ENCODE measurements around the gene STK32C.
"Not testable (repeated sequence)": the region's sequence is repeated elsewhere in the genome, so short reads cannot be mapped to it uniquely, and the experiment has no call there.

The STK32C gene

DNA sequence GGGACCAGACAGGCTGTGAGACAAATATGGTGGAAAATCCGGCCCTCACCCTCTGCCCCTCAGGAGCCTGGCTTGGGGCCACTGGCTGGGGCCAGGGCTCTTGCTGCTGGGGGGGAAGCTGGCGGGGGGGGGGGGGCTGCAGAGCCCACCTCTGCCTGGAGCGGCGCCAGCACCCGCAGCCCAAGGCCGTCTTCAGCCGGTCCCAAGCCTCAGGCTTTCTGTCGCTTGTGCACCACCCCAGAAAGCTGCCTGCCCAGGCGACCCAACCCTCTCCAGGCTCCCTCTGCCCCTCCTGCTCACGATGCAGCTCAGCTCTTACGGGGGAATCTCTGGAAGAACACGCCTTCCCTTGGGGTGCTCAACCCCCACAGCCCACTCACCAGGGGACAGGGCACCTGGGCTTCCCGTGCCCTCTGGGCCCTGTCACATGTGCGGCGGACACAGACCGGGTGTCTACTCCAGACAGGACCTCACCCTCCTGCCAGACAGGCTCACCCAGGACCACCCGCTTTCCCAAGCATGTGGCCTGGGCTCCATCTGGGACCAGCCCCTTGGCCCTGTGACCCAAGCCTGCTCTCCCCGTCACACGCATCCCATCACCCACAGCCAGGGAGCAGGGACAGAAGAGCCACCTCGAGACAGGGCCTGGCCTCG is 77.1 kb downstream of the STK32C start:
- DNase-seq (ENCODE audit: low spot score): no peak

DNA sequence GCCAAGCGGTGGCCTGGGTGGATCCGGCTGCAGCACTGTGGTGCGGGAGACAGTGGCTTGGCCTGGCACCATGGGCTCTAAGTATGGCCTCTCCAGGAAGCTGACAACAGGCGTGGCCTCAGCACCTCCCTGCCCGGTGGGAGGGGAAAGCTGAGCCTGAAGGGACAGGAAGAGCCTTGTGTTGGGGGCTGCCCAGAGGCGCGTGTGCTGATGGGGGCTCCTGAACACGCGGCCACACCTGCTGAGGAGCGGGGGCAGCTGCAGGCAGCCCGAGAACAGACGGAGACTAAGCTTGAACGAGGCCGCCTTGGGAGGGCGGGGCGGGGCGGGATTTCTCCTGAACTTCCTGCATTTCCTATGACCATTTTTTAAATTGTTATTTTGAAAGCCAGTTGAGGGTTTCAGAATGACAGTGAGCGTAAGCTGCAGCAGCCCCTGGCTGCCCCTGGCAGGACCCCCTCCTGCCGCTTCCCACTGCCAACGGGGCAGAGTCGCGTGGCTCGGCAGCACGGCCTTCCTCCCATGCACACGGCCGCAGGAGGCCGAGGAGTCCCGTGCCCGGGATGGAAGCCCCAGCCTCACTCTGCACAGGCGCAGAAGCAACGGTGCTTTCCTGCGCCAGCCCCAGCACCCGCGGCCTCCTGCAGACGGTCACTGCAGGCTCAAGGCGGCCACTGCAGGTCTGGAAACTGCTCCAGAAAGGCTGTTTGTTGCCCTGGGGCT is 77.8 kb downstream of the STK32C start:
- DNase-seq (ENCODE audit: low spot score): peak; percentile 48

DNA sequence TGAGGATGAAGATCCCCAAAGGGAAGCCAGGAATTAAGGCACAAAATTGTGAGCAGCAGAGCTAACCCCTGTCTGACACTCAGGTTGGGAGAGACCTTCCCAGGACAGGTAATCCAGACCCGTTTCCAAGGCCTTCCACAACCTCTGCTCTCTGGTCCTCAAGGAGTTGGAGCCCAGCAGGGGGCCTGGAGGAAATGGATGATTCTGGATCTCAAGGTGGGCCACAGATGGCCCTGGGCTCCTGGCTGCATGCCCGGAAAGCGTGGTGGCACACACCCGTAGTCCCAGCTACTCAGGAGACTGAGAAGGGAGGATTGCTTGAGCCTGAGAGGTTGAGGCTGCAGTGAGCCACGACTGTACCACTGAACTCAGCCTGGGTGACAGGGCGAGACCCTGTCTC is 78.7 kb downstream of the STK32C start:
- DNase-seq (ENCODE audit: low spot score): no peak

DNA sequence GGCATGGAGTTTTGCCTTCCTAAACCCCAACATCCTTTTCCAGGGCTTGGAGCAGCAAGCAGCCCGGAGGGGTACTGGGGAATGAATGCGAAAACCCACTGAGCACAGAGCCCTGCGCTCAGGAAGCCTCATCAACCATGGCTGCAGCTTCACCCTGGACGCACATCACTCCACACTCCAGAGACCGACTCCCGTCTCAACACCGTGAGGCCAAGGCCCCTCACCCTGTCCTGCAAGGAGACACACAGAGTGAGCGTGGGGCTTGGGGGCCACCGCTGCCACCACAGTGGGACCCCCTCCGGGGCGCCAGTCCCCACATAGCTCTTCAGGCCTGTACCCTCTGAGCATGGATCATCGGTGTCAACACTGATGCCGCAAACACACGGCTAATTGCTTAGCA is 79.1 kb downstream of the STK32C start:
- DNase-seq (ENCODE audit: low spot score): no peak

DNA sequence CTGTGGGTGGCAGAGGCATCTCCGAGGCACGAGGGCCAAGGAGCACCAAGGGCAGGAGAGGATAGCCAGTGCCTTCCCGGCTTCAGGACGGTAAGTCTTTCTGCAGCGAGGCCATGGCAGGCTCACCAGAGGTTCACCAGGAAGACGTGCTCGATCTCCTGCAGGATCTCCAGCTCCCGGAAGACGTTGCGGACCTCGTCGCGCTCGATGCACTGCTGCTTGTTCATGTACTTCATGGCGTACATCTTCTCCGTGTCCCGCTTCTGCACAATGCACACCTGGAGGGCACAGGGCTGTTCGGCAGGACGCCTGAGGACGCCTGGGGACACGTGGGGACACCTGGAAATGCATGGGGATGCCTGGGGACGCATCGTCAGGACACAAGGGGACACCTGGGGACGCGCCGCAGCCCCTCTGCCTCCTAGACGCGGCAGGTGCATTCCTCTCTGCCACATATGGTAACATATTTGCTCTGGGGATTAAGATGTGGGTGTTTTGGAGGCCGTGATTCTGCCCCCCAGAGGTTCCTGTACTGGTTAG is 79.8 kb downstream of the STK32C start:
- no peak for DNase-seq (ENCODE audit: low spot score)

DNA sequence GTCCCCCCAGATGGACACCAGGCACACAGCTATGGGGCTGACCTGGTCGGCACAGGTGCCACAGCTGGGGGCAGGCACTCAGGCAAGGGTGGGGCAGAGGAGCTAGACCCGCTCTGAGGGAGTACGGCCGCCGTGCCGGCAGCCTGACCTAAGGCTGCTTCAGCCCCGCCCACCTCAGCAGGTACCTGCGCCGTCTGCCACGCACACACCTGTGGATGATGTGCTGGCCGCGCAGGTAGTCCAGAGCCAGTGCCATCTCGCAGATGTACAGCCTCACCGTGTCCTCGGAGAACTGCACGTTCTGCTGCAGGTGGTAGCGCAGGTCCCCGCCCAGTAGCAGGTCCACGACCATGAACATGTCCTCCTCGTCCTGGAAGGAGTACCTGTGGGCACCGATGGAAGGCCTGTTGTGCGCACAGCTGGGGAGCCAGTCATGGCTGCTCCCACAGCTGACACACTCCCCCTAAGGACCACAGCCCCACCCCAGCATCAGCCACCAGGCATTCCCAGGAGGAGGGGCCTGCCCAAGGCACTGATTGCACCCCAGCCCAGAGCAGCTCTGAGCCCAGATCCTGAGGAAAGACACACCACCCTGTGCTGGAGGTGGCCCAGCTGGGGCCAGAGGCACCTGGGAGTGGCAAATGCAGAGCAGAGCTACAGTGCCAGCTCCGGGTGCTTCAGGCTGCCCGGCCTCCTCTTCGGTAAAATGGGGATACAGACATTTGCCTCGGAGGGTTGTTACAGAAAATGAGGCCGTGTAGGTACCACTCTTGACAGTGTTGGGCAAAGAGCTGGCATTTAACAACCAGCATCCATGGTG is 81.0 kb downstream of the STK32C start:
- DNase-seq (ENCODE audit: low spot score): no peak

DNA sequence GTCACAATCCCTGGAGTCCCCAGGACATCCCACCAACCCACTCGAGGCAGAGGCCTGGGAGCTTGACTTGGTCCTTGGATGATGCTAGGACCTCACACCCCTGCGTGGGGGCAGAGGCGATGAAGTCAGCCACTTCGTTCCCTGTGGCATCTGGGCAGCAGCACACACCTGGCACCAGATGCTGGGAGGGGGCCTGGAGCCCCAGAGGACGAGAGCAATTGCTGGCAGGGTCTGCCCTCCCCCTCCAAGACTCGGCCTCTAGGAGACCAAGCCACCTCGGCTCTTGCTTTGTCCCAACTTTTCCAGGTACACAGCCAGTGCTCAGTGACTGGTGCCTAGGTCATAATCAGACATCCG is 81.9 kb downstream of the STK32C start:
- no peak for DNase-seq (ENCODE audit: low spot score)

DNA sequence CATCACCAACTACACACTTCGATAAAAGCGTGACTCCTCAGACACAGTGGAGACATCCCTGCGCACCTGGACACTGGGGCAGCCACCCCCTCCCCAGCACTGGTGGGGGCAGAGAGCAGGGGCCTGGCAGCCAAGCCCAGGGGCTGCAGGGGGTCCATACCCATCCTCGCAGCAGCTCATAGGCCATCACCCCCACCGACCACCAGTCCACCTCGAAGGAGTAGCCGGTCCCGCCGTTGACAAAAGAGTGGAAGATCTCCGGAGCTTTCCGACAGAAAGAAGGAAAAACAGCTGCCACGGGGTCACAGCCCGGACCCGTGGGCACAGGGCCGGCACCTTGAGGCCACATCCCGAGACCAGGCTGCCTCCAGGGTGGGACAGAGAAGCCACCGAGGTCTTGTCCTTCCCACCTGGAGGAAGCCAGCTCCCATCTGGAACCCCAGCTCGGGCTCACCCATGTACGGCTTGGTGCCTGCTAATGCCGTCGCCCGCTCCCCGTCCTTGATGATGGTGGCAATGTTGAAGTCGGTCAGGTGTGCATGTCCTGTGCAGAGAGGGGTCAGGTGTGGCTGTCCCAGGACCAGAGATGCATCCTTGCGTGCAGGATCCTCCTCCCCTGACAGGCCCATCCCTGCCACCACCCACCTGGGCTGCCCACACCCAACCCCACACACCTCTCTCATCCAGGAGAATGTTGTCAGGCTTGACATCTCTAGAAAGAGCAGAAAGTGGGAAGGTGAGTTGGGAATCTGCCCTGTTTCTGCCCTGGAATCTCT is 82.5 kb downstream of the STK32C start:
- DNase-seq (ENCODE audit: low spot score): no peak

DNA sequence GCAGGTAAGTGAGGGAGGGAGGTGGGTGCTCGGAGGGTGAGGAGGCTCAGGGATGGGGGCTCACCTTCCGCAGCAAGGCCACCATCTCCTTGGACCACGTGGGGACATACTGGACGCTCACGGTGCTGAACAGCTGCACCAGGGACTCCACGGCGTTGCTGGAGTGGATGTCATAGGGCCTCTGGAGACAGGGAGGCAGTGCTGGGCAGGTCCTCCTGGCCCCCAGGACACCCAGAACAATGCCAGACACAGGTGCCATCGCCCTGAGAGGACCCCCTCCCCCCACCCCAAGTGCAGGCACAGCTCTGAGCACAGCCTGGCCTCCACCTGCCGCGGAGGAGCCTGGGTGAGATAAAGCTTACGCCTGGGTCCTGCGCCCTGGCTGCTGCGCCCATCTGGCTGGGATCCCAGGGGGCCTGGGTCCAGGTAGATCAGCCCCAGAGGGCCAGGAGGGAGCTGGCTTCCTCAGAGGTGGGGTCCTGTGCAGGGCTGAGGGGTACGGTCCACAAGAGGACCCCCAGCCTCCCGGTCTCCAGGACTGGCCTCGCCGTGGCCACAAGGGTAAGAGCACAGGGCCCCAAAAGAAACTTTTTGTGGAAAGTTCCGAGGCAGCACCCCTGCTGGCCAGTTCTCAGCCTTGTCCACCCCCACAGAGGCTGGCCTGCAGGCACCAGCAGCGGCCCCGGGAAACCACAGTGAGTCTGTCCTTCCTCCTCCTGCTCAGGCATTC is 83.2 kb downstream of the STK32C start:
- DNase-seq (ENCODE audit: low spot score): no peak

DNA sequence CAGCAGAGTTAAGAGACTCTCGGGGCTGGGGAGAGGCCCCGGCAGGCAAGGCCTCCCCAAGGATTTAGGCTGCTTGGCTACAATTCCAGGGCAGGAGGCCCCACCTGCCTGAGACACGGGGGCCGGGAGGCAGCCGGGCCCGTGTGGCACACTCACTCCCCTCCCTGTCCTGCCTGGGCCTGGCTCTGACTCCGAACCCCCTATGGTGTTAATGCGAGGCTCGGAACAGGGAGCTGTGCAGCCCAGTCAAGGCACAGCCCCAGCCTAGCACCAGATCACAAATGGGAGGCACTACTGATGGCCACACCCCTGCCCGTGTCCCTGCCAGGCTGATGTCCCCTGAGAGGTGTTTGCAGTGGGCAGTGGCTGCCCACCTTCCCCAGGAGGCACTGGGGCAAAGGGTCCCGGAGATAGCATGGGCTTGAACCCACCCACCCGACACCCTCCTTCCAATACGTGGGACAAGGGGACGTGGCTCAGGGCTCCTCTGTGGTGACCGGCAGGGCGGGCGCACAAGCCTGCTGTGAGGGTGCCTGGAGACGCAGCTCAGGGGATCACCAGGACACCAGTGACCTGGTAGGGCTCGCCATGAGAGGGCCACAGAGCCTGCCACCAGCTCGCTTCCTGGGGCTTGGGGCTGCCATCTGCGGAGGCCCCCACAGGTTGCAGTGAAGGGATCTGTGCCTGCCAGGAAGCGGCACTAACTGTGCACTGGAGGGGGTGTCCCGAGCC is 84.0 kb downstream of the STK32C start:
- DNase-seq (ENCODE audit: low spot score): no peak

DNA sequence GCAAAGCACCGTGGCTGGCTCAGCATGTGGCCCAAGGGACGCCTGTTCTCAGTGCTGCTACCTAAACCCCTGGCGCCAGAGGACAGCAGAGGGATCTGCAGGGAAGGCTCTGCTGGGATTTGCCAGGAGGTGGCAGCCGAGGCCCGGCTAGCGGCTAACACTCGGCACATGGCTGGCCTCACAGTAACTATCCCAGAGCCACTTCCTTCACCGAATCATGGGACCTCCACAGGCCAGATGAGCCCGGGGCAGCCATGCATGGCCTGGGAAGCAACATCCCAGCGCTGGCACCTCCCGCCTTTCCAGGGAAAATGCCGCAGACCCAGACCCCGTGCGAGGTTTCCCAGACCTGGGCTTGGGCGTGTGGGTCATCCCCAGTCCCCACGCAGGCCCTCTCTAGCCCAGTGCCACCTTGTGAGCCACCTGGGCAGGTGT is 84.6 kb downstream of the STK32C start:
- peak; percentile 73 for DNase-seq (ENCODE audit: low spot score)

DNA sequence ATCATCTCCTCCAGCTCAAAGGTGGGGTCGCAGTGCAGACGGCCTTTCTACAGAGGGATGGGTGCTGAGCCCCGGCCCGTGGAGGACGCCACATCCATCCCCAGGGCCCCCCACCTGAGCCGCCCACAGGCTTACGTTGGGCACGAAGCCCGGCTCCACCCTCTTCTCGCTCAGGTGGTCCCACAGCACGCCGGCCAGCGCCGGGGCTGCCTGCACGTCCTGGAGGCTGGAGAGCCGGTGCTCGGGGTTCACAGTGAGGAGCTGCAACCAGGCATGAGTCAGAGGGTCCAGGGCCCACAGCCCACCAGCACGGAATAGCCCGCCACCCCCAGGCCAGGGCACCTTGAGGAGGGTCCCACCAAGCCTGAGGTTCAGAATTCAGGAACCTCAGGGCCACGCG is 85.0 kb downstream of the STK32C start:
- no peak for DNase-seq (ENCODE audit: low spot score)

DNA sequence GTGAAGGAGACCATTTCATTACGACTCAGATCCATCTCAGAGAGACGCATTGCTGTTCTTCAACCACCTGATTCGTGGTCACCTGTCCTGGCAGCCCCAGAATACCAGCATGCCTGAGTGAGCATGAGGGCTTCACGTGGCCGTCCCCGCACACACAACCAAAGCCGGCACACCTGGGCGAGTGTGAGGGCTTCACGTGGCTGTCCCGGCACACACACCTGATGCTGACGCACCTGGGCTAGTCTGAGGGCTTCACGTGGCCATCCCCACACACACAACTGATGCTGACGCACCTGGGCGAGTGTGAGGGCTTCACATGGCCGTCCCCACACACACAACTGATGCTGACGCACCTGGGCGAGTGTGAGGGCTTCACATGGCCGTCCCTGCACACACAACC is 86.8 kb downstream of the STK32C start:
- DNase-seq (ENCODE audit: low spot score): not testable (repeated sequence)

DNA sequence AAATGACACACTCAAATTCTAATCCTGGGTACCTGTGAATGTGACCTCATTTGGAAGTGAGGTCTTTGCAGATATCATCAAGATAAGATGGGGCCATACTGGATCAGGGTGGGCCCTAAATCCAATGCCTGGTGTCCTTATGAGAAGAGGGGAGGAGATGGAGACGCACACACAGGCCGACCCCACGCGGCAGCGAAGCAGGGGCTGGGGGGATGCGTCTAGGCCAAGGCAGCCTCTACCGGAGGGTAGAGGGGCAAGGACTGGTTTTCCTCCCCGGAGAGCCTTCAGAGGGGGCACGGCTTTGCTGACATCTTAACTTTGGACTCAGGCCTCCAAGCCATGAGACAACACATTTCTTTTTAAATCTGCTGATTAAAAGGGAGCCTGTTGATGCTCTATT is 87.7 kb downstream of the STK32C start:
- DNase-seq (ENCODE audit: low spot score): no peak

DNA sequence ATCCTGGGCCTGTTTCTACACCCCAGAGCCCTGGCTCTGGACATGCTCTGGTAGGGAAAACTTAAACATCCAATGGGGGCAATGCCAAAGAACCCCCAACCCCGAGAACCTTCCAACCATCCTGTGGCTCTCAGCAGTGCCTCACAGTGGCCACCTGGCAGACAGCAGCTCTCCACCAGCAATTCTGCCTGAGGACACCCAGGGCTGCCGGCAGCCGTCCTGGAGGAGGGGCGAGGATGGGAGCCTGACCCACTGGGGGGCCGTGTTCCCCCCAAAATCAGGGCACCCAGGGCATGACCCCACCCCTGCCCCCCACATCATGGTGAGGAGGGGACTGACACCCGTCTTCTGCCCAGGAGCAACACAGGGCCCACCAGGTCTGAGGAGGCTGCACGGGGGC is 88.3 kb downstream of the STK32C start:
- no peak for DNase-seq (ENCODE audit: low spot score)

DNA sequence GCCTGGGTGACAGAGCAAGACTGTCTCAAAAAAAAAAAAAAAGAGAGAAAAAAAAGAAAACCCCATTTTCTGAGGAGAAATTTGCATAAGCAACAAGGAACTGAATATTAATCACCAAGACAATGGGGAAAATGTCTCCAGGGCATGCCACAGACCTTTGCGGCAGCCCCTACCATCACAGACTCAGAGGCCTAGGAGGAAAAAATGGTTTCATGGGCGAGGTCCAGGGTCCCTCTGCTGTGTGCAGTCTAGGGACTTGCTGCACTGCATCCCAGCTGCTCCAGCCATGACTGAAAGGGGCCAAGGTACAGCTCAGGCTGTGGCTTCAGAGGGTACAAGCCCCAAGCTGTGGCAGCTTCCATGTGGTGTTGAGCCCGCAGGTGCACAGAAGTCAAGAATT is 91.3 kb downstream of the STK32C start:
- DNase-seq (ENCODE audit: low spot score): not testable (repeated sequence)

DNA sequence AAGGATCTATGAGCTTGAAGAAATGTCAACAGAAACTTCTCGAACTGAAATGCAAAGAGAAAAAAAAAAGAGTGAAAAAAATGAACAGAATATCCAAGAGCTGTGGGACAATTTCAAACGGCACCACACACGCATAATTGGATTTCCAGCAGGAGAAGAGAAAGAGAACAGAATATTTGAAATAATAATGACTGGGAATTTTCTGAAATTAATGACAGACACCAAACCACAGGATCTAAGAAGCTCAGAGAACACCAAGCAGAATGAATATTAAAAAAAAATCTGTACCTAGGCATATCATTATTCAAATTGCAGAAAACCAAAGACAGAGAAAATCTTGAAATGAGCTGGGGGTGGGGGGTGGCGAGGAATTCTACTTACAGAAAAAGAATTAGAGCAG is 93.8 kb downstream of the STK32C start:
- DNase-seq (ENCODE audit: low spot score): no peak

DNA sequence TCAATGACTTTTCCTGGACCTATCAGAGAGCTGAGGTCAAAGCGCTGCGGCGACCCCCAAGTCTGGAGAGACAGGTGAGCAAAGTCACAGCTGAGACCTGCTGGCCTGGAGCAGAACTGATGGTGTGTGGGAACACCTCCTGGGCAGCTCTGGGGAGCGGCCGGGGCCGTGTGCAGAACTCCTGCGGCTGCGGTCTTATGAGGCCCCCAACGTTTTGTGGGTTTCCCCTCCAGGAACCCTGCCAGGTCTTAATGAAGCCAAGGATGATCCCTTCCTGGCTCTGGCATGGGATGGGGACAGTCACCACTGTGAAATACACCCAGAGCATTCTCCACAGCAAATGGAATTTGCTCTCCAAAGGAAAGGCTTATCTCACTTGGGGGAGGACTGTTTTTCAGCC is 94.9 kb downstream of the STK32C start:
- DNase-seq (ENCODE audit: low spot score): no peak

DNA sequence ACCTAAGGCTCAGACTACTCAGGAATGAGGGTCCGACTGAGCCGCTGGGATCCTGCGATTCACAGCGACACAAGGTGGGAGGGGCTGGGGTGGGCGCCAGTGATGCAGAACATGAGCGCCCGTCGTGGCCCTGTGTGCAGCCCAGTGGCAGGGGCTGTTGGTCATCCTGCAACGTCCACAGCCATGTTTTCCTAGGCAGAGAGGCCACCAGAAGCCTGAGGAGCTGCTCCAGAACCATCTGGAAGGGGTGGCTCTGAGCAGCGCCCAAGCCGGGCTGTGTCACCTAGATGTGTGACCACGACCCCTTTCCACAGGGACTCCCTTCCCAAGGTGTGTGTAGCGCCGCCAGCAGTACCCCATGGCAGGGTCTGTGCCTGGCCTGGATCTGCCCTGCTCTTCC is 96.5 kb downstream of the STK32C start:
- no peak for DNase-seq (ENCODE audit: low spot score)

DNA sequence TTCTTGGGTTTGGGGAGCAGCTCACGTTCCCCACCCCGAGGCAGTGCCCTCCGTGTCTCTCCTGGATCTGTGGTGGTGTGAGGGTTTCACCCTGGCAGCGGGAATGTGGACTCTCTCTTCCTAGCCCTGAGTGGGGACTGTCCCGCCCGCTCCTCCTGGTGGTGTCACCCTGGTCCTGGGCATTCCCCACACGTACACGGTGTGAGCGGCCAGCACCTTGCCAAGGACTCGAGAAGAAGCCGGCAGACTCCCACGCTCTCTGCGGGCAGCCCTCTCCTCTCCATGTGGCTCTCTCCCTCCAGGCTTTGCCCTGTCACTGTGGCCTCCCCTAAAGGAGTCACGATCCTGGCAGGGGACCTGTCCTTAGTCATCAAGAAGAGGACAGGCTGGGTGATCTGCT is 97.0 kb downstream of the STK32C start:
- no peak for DNase-seq (ENCODE audit: low spot score)

Measured in activated CD4-positive, alpha-beta T cell treated with anti-CD3 and anti-CD28 coated beads, Interleukin-2, Interleukin-4, amounts not matched to agents 100 ng/mL and 50 ng/mL, durations not matched to agents 16 hours and 8 hours (primary cell).